Adrenal gland (tissue), 12 donors: ENCODE results near the gene KCNMA1. TPM values are rescaled to one million over a fixed set of nuclear protein-coding genes. Genes with fewer than 3 reads are reported as not detected.

ENCODE experiments used
- DNase-seq, 7 donors: peaks; one replicate each; pipeline ENCODE4 v3.0.0-alpha.2; 2019 to 2020
- H3K27ac ChIP-seq, 5 donors: fragments of 200-600 bp; sonication (generic) in 4 of 5; 1 replicate in 3 of 5; 2 replicates in 2 of 5; pipeline versions ENCODE4 v1.5.1 to v1.8.0; 2016 to 2020; ENCODE audit warnings: mild to moderate bottlenecking in 1 of 5
- H3K27me3 ChIP-seq: fragments of 200-600 bp; 2 replicates; pipeline ENCODE4 v1.8.0; 2021
- H3K36me3 ChIP-seq, 2 donors: fragments of 200-600 bp; replicated peaks in 1 of 2; 1 replicate in 1 of 2; 2 replicates in 1 of 2; pipeline versions ENCODE4 v1.5.1 to v1.8.0; 2018 to 2022
- H3K4me1 ChIP-seq, 2 donors: fragments of 200-600 bp; replicated peaks in 1 of 2; 1 replicate in 1 of 2; 2 replicates in 1 of 2; pipeline versions ENCODE4 v1.5.1 to v1.8.0; 2018 to 2021
- H3K4me3 ChIP-seq, 4 donors: fragments of 200-600 bp; sonication (generic) in 3 of 4; one replicate each; pipeline ENCODE4 v1.5.1; 2016 to 2018
- H3K9me3 ChIP-seq, 3 donors: fragments of 200-600 bp; sonication (generic) in 1 of 3; replicated peaks in 1 of 3; 1 replicate in 2 of 3; 2 replicates in 1 of 3; pipeline versions ENCODE4 v1.5.1 to v1.8.0; 2016 to 2021
- CTCF ChIP-seq, 6 experiments: fragments of 450-650 bp in 4 of 6; fragments of 200-600 bp in 2 of 6; sonication (generic) in 1 of 6; IDR thresholded peaks; 1 replicate in 5 of 6; 2 replicates in 1 of 6; pipeline versions ENCODE4 v1.5.1 to v1.8.0; 2016 to 2021; ENCODE audit warnings: antibody characterized with exemption in 6 of 6, mild to moderate bottlenecking in 2 of 6, moderate library complexity in 1 of 6
- POLR2A ChIP-seq, 2 donors: fragments of 450-650 bp; IDR thresholded peaks; one replicate each; pipeline ENCODE4 v1.6.1; 2017; ENCODE audit warnings: antibody characterized with exemption in 2 of 2, mild to moderate bottlenecking in 2 of 2, moderate library complexity in 1 of 2
- WGBS, 4 donors: extraction: QIAGEN DNeasy Blood & Tissue Kit in 2 of 4; methylation state at CpG; one replicate each; pipeline versions ENCODE4 v1.1.5 to v1.1.7; 2013 to 2017; 5-methylcytosine and 5-hydroxymethylcytosine counted together
- intact Hi-C, 2 donors: fragments of 100-400 bp; cut with DNase I; formaldehyde crosslinking; loops; one replicate each; pipeline versions ENCODE4 v1.14.1 to v1.15.0; 2022 to 2023
- polyA plus RNA-seq, 3 donors: library from polyadenylated mRNA; stranded (reverse); fragments of 200-250 nt in 2 of 3; fragments of 350-450 nt in 1 of 3; fragmentation: Illumina TruSeq in 1 of 3; extraction: RNeasy Lipid Tissue Mini Kit (QIAGEN cat#74804) in 1 of 3; gene quantifications; one replicate each; pipeline ENCODE4 v1.2.3, GENCODE V29; 2013 to 2014
- total RNA-seq, 9 donors: library from RNA; depleted of rRNA in 4 of 9; stranded (reverse); fragments of >200 nt in 4 of 9; fragments of 120-200 nt in 1 of 9; fragmentation: NEBNext Ultra II Directional in 1 of 9; extraction: Animal tissue kit (Norgen Biotek cat#: 25700) in 1 of 9; gene quantifications; one replicate each; pipeline versions ENCODE4 v1.1.0 to v1.2.4, GENCODE V29; 2013 to 2023
- donor health status: healthy with polysubstance abuse.
- donor health status: Bipolar disorder and iron deficiency.
- donor health status: DM: yes; HTN: yes; CAD: no.
- donor health status: DM: no; HTN: no; CAD: no.
- donor health status: DM: no; HTN: no; CAD: no.
- donor health status: DM: yes; HTN: yes; CAD: no.

The KCNMA1 gene
- total and polyA plus RNA-seq, 12 donors, result 6.4 to 37.7 (median 13.4) TPM

- 56 to 70% (median 67%) methylated on average over 4 of the region's 4 CpGs for WGBS, 4 donors
- DNase-seq, result peak in 2 of 7 donors; percentile 10 to 21
- no peaks in the 10 kb centered on the region for H3K36me3 ChIP-seq
- H3K27ac ChIP-seq, result no peak overlapping the region
- TF ChIP-seq CTCF (IDR thresholded peaks at IDR 0.05), result no peak
- TF ChIP-seq POLR2A (IDR thresholded peaks at IDR 0.05), result no peak
- intact Hi-C loops, result no loop called here
- no peak overlapping the region for H3K4me3 ChIP-seq
- H3K27me3 ChIP-seq, result no peaks in the 10 kb centered on the region
- no peaks in the 10 kb centered on the region for H3K9me3 ChIP-seq
- H3K4me1 ChIP-seq, result no peaks in the 10 kb centered on the region
Measured at GRCh38 chr10:77279207-77279606, 358.4 kb downstream of the KCNMA1 start.

GRCh38 chr10:77274046-77274795 is 363.4 kb downstream of the KCNMA1 start:
- H3K9me3 ChIP-seq, result no peaks in the 10 kb centered on the region
- intact Hi-C loops, result no loop called here
- H3K27me3 ChIP-seq, result no peaks in the 10 kb centered on the region
- no peak overlapping the region for H3K27ac ChIP-seq
- TF ChIP-seq CTCF (IDR thresholded peaks at IDR 0.05), result no peak
- no peak for TF ChIP-seq POLR2A (IDR thresholded peaks at IDR 0.05)
- H3K4me1 ChIP-seq, result no peaks in the 10 kb centered on the region
- H3K4me3 ChIP-seq, result no peak overlapping the region
- 49 to 57% (median 55%) methylated on average over 5 of the region's 5 CpGs for WGBS, 4 donors
- no peak for DNase-seq
- no peaks in the 10 kb centered on the region for H3K36me3 ChIP-seq

GRCh38 chr10:77269163-77269562 is 368.4 kb downstream of the KCNMA1 start:
- Histone ChIP-seq H3K36me3 (no peaks in the 10 kb centered on the region), H3K27me3 (no peaks in the 10 kb centered on the region), H3K9me3 (no peaks in the 10 kb centered on the region), H3K4me1 (no peaks in the 10 kb centered on the region), H3K4me3 (no peak overlapping the region), H3K27ac (no peak overlapping the region)
- intact Hi-C loops, result no loop called here
- DNase-seq, result no peak
- TF ChIP-seq CTCF (IDR thresholded peaks at IDR 0.05), result no peak
- no peak for TF ChIP-seq POLR2A (IDR thresholded peaks at IDR 0.05)

GRCh38 chr10:77268721-77269120 is 368.9 kb downstream of the KCNMA1 start:
- Histone ChIP-seq H3K4me1 (no peaks in the 10 kb centered on the region), H3K4me3 (no peak overlapping the region), H3K36me3 (no peaks in the 10 kb centered on the region), H3K27ac (no peak overlapping the region), H3K27me3 (no peaks in the 10 kb centered on the region), H3K9me3 (no peaks in the 10 kb centered on the region)
- TF ChIP-seq CTCF (IDR thresholded peaks at IDR 0.05) (no peak), POLR2A (IDR thresholded peaks at IDR 0.05) (no peak)
- 71 to 95% (median 84%) methylated on average over 1 to 4 of the region's 4 CpGs for WGBS, 4 donors
- DNase-seq, result no peak
- intact Hi-C loops, result no loop called here
